ENCODE measurements around the gene LMF1.

LMF1 gene

DNA sequence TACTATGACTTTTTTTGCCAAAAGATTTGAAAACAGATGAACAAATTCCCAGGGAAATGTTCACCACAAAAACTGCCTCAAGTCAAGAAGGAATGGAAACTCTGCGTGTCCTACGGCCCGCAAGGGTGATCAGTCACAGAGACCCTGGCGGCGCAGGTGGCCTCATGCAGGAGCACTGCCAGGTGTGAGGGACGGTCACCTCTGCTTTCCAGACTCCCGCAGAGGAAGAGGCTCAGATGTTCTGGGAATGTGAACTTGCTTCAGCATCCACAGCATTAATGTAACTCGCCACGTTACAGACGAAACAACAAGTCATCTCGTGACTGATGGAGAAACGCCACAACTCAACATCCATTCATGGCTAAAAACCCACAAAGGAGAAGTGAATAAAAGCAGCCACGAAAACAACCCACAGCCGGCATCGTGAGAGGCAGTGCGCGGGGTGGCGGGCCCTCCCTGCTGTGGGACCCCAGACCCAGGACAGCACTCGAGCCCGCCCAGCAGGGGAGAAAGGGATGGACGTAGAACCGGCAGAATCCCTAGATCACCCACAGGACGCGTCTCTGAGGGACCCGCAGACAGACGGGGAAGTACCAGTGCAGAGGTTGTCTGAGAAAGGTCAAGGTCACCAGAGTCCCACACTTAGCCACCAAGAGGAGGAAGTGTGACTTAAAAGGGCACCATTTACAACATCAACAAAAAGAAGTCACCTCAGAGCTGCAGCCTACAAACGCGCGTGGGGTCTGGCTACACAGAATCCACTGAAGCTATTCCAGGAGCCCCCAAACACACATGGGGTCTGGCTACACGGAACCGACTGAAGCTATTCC is 93.3 kb downstream of the LMF1 start:
- DNase-seq, result no peak

- DNase-seq, result no peak
These were observed 94.1 kb downstream of the LMF1 start for GRCh38 chr16:876523-877241.

DNA sequence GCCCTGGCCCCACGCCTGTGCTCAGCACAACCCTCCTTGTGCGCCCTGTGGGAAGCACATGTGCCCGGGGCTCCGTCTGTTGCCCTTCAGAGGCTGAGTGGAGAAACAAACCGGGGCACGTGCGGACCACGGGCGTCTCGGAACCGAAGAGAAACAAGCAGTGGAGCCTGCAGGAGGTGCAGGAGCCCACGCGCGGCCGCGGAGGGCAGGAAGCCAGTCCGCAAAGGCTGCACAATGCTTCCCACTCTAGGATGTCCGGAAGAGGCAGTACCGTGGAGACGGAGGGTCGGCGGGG is 94.8 kb downstream of the LMF1 start:
- no peak for DNase-seq

DNA sequence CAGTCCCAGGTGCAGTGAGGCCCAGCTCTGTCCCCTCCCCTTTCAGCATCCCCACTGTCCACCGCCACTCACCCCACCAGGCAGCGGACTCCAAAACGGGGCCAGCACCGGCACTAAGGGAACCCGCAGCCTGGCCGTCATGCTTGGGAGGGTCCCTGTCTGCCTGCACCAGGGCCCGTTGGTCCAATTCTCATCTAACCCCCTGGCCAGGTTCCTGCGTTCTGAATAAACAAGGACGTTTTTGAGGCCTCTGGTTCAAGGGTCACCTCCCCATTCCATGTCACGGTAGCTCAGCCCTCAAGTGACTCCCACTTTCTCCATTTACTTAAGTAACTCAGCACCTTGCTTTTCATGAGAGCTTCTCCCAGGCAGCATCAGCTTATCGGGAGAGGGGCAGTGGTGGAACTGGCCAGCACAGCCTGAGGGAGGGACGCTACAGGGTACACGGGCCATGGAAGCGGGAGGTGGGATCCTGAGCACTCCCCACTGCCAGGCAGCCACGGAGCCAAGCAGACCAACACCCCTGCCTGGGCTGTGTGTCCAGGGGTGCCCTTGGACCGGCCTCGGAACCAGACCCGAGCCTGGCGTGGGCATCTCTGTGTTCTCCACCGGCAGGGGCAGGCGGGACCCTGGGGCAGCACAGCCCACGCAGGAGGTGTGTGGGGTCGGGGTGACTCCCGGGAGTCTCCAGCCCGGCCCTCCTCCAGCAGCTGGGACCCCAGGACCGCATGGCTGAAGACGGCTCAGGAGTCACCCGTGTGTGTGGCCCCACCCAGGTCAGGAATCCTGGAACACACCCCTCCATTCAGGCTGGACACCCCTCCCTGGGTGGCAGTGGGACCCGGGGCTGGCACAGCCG is 95.4 kb downstream of the LMF1 start:
- no peak for DNase-seq

DNA sequence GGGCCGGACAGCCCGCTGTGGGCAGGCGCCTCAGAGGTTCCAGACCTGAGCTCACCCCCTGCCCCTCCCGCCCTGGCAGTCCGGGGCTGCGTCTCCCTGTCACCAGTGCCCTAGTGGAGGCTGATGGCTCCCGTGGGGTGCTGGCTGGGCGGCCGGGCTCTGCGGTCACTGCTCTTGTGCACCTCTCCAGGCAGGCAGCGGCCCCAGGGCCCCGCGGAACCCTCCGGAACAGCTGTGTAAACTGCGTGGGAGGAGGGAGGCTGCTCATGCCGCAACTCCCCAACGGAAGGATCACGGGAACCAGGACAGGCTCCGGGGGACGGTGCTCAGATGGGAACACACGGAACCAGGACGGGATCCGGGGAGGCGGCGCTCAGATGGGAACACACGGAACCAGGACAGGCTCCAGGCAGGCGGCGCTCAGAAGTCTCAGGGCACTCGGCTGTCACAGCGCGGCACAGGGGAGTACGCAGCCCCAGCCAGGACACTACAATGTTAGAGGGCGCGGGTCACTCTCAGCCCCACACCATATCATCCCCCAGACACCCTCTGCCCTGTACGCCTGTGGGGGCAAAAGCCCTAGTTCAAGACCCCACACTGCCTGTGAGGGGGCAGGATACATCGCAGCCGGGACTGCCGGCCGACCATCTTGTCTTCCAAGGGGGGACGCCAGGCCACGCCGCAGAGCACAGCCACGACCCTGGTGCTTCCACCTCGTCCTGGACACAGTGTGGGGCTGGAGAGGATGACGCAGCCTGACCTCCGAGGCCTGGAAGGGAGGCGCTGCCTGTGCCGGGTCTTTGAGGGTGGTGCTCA is 96.2 kb downstream of the LMF1 start:
- DNase-seq, result no peak

GRCh38 chr16:873889-874288 is 96.9 kb downstream of the LMF1 start:
- DNase-seq, result no peak

GRCh38 chr16:873243-873661 is 97.5 kb downstream of the LMF1 start:
- DNase-seq, result no peak

DNA sequence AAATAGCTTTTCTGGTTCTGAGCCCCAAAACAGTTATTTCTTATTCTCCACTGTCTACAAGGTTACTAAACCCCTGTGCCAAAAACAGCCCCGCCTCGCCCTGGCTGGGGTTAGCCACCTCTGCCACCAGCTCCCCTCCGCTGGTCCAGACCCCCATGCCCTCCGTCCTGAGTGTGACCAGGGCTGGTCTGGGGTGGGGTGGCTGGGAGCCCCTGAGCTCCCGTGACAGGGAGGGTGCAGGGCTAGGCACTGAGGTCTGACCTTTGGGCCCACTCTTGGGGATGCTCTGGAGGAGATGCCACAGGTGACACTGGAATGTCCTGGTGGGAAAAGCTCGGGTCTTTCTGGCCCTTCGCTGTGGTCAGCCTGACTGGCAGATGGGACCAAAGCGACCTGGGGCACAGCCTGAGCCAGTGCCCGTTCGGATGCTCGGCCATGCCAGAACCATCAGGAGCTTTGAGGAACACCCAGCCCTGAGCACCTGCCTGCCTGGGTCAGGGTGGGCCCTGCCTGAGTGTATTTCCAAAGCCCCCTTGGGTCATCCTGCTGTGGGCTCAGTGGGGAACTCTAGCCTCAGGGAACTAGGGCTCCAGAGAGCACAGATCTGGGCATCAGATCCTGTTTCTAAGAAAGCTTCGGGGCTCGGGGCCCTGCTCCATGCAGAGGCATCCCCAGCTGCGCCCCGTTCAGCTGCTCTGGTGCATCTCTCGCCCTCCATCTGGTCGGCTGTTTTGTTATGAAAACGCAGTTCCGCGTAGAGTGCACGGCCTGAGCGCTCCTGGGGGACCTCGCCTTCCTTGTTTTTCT is 98.1 kb downstream of the LMF1 start:
- no peak for DNase-seq

- DNase-seq, result no peak
These were observed 99.0 kb downstream of the LMF1 start for GRCh38 chr16:871562-872345.

DNA sequence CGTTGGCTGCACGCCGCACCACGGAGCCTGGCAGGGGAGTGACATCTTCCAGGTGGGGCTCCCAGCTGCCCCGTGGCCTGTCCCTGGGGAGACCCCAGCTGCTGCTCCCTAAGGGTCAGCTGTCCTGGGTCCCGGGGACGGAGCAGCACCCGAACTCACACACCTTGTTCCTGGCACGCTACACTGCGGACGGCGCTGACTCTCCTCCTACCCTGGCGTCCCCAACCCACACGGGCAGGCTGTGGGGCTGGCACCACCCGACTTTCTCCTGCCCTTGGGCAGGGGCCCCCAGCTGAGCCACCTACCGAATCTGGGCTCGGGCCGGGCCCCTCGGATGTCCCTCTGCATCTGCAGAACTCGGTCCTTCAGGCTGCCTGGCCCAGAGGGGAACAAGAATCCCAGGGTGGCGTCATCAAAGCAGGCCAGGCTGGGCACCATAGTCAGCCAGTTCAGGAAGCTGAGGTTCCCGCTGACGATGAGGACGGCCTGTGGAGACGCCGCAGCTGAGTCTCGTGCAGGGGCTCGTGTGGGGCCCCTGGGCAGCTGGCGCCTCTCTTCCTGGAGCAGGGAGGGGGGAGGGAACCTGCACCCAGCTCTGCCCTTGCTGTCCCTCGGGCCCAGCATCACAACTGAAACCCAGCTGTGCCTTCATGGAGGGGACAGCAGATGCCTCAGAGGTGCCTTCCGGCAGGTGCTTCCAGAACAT is 99.8 kb downstream of the LMF1 start:
- DNase-seq, result no peak

DNA sequence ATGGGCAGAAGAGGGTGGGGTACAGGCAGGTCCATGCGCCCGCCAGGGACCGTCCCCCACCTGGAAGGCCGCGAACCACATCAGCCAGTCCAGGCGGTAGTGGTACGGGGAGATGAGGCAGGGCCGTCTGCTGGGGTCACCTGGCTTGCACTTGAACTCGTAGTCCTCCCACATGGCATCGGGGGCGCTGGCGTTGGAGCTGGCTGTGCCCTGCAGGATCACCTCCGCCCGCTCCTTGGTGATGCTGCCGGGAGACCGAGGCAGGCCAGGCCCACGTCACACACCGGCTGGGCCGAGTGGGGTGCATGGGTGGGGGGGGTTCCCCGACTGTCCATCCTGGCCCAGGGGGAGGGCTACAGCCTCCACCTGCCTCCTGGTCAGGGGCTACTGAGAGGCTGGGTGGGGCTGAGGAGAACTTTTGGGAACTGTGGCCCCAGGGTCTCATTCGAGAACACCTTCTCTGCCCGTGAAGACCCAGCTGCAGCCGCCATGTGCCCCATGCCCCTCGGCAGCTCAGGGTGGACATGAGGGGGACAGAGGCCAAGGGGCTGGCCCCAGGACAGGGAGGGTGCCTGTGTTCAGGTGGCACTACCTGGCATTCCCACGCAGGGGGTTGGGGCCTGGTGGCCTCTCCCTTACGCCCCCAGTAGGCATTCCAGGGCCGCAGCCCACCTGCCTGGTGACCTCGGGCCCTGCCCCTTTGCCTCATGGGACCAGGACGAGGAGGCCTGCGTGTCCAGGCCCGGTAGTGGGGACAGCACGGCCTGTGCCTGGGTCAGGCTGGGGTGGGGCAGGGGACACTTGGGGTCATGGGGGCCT is 100.8 kb downstream of the LMF1 start:
- no peak for DNase-seq

GRCh38 chr16:868846-869822 is 101.7 kb downstream of the LMF1 start:
- no peak for DNase-seq

- no peak for DNase-seq
These were observed 102.4 kb downstream of the LMF1 start for GRCh38 chr16:868386-868755.

- no peak for DNase-seq
These were observed 103.1 kb downstream of the LMF1 start for GRCh38 chr16:867421-868385.

GRCh38 chr16:866252-866896 is 104.4 kb downstream of the LMF1 start:
- DNase-seq, result no peak

- DNase-seq, result no peak
These were observed 105.8 kb downstream of the LMF1 start for GRCh38 chr16:865026-865425.

All from CD4-positive, alpha-beta T cell treated with Interleukin-17A for 1 hour (primary cell).